Esophagus muscularis mucosa (tissue), 4 donors: ENCODE data around the gene ARID1B. TPM values are rescaled to one million over a fixed set of nuclear protein-coding genes. Genes with fewer than 3 reads are reported as not detected.

ENCODE experiments used
- DNase-seq: peaks from one replicate; pipeline ENCODE4 v3.0.0-alpha.2; 2017; ENCODE audit errors: extremely low spot score
- H3K27ac ChIP-seq, 4 donors: fragments of 200-600 bp; sonication (generic); replicated peaks in 1 of 4; 1 replicate in 3 of 4; 2 replicates in 1 of 4; pipeline ENCODE4 v1.5.1; 2016 to 2019; ENCODE audit warnings: mild to moderate bottlenecking in 1 of 4
- H3K27me3 ChIP-seq, 4 donors: fragments of 200-600 bp; sonication (generic); one replicate each; pipeline versions ENCODE4 v1.5.1 to v1.6.0; 2016 to 2019
- H3K36me3 ChIP-seq, 4 donors: fragments of 200-600 bp; sonication (generic); one replicate each; pipeline ENCODE4 v1.5.1; 2016 to 2019
- H3K4me1 ChIP-seq, 4 donors: fragments of 200-600 bp; sonication (generic); one replicate each; pipeline ENCODE4 v1.5.1; 2016 to 2019
- H3K4me3 ChIP-seq, 4 donors: fragments of 200-600 bp; sonication (generic); 1 replicate in 2 of 4; 2 replicates in 2 of 4; pipeline ENCODE4 v1.5.1; 2016 to 2019; ENCODE audit warnings: mild to moderate bottlenecking in 4 of 4, moderate library complexity in 1 of 4
- H3K9me3 ChIP-seq, 4 donors: fragments of 200-600 bp; sonication (generic); 1 replicate in 3 of 4; 2 replicates in 1 of 4; pipeline ENCODE4 v1.5.1; 2016 to 2019
- EP300 ChIP-seq: sonication (generic); formaldehyde crosslinking; IDR thresholded peaks from one replicate; pipeline ENCODE4 v1.6.1; 2017; ENCODE audit warnings: antibody characterized with exemption
- POLR2A ChIP-seq: fragments of 450-650 bp; IDR thresholded peaks from one replicate; pipeline ENCODE4 v1.6.1; 2017; ENCODE audit warnings: antibody characterized with exemption, moderate library complexity, mild to moderate bottlenecking, low read depth
- POLR2AphosphoS5 ChIP-seq, 2 donors: sonication (generic); formaldehyde crosslinking; IDR thresholded peaks; one replicate each; pipeline ENCODE4 v1.6.1; 2017; ENCODE audit warnings: antibody characterized with exemption in 2 of 2
- WGBS: methylation state at CpG from one replicate; pipeline ENCODE4 v1.1.5; 2018; 5-methylcytosine and 5-hydroxymethylcytosine counted together
- intact Hi-C: fragments of 100-400 bp; cut with DNase I; formaldehyde crosslinking; loops from one replicate; pipeline ENCODE4 v1.15.1; 2023
- total RNA-seq, 4 donors: library from RNA; depleted of rRNA; stranded (reverse); fragments of >200 nt; gene quantifications; one replicate each; pipeline versions ENCODE4 v1.1.0 to v1.2.1, GENCODE V29; 2016
- TF ChIP-seq, protein P1 (sequence below), 3 experiments: fragments of 200-600 bp in 2 of 3; fragments of 450-650 bp in 1 of 3; sonication (generic) in 2 of 3; IDR thresholded peaks; one replicate each; pipeline ENCODE4 v1.5.1; 2017 to 2019; ENCODE audit warnings: antibody characterized with exemption in 3 of 3, mild to moderate bottlenecking in 2 of 3, moderate library complexity in 1 of 3

The ARID1B gene
- total RNA-seq, 4 donors from 2014 or later: 55.0 to 87.2 (median 72.7) TPM

DNA sequence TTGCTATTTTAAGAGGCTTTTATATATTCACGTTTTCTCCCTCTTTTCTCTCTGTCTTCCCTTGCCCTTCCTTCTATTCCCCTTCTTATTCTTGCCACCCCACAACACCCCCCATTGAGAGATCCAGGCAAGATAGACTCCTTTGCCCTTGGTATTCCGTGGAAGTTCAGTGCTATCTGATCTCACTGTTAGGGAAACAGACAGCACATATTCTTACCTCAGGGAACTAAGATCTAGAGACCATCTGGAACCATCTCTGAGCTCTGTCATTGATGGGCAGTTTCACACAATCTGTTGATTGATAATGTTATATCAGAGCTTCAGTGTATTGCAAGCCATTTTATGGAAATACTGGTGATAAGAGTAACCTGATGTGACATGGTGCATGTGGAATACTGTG is 228.8 kb downstream of the ARID1B start:
- no peak for DNase-seq
- TF ChIP-seq EP300: no peak
- no peak for TF ChIP-seq POLR2AphosphoS5 (IDR thresholded peaks at IDR 0.05)
- peaks cover 0 to 19% (median 10%) of the 10 kb centered on the region in 4 donors for H3K4me1 ChIP-seq
- WGBS: 47% methylated on average over 2 of the region's 2 CpGs
- H3K27ac ChIP-seq: no peak overlapping the region
- H3K36me3 ChIP-seq: no peaks in the 10 kb centered on the region
- H3K27me3 ChIP-seq: no peaks in the 10 kb centered on the region
- H3K9me3 ChIP-seq: no peaks in the 10 kb centered on the region
- intact Hi-C loops: no loop called here
- no peak overlapping the region for H3K4me3 ChIP-seq

DNA sequence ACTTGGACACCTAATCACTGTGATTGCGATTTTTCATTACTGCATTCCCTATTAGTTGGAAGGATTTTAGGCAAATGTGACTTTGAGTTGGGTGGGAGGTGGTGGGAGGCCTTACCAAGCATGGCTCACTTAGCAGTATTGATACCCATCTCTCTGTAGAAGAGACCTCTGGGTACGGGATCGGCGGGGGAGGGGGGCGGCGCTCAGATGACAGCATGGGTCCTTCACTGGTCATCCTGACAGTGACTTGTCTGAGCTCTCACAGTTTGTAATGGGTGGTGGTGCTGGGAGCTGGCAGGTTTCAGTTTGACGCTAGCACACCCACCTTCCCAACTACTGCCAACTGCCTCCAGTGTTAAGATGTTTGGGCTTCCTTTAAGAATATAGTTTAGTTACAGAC is 231.4 kb downstream of the ARID1B start:
- Histone ChIP-seq H3K27me3 (no peaks in the 10 kb centered on the region), H3K4me1 (peaks cover 0 to 22% (median 10%) of the 10 kb centered on the region in 4 donors), H3K4me3 (no peak overlapping the region), H3K27ac (no peak overlapping the region), H3K36me3 (no peaks in the 10 kb centered on the region), H3K9me3 (no peaks in the 10 kb centered on the region)
- TF ChIP-seq POLR2A (no peak), EP300 (no peak), POLR2AphosphoS5 (IDR thresholded peaks at IDR 0.05) (no peak)
- TF ChIP-seq, protein P1, sequence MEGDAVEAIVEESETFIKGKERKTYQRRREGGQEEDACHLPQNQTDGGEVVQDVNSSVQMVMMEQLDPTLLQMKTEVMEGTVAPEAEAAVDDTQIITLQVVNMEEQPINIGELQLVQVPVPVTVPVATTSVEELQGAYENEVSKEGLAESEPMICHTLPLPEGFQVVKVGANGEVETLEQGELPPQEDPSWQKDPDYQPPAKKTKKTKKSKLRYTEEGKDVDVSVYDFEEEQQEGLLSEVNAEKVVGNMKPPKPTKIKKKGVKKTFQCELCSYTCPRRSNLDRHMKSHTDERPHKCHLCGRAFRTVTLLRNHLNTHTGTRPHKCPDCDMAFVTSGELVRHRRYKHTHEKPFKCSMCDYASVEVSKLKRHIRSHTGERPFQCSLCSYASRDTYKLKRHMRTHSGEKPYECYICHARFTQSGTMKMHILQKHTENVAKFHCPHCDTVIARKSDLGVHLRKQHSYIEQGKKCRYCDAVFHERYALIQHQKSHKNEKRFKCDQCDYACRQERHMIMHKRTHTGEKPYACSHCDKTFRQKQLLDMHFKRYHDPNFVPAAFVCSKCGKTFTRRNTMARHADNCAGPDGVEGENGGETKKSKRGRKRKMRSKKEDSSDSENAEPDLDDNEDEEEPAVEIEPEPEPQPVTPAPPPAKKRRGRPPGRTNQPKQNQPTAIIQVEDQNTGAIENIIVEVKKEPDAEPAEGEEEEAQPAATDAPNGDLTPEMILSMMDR (IDR thresholded peaks at IDR 0.05): no peak
- intact Hi-C loops: no loop called here
- no peak for DNase-seq
- WGBS: 92% methylated on average over 7 of the region's 7 CpGs

DNA sequence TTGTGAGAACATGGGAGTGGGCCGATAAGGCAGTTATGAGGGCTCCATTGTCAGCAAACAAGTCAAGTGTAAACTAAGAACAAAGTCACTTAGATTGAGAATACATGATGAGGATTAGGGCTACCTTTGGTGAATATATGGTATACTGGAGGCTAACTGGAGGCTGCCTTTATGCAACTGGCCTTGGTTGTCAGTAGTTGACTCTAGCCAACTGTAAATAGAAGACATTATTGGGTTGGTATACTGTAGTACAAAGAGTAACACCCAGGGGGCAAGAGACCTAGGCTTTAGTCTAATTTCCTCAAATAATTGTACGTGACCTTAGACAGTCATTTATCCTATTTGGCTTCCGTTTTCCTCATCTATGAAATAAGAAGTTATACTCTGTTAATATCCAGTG is 235.2 kb downstream of the ARID1B start:
- 93% methylated on average over 3 of the region's 3 CpGs for WGBS
- peaks cover 0 to 13% (median 3%) of the 10 kb centered on the region in 4 donors for H3K4me1 ChIP-seq
- H3K27me3 ChIP-seq: no peaks in the 10 kb centered on the region
- TF ChIP-seq POLR2AphosphoS5 (IDR thresholded peaks at IDR 0.05): no peak
- no peak for TF ChIP-seq EP300
- no peak for TF ChIP-seq POLR2A
- TF ChIP-seq, protein P1 (IDR thresholded peaks at IDR 0.05): no peak
- DNase-seq: no peak
- no peaks in the 10 kb centered on the region for H3K9me3 ChIP-seq
- intact Hi-C loops: no loop called here
- no peak overlapping the region for H3K4me3 ChIP-seq
- no peaks in the 10 kb centered on the region for H3K36me3 ChIP-seq
- no peak overlapping the region for H3K27ac ChIP-seq

DNA sequence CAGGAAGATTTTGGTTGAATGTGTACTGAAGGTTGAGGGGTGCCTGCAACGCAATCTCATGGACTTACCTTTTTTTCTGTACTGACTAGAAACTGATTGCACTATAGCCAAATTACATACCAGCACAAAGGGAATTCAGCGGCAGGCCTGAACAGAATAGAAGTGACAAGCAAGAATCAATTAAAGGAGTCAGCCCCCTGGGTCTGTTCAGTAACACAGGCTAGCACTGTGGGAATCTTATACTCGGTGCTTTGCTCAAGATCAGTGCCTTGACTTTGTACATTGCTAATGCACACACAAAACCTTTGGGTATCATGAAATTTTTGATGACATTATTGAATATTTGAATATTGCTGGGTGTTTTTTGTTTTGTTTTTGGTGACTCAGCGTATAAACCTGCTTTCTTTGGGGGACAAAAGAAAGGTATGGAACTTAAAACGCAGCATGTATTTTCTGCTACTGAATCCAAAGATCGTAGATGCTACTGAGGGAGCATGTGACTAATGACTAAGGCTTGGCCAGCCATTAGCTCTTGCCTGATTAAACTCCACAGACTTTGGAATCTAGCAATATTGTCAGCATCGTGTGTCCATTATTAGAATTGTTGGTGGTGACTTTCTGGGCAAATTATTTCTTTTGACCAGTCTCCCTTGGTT is 236.6 kb downstream of the ARID1B start:
- H3K27ac ChIP-seq: no peak overlapping the region
- H3K4me1 ChIP-seq: peaks cover 0 to 25% (median 5%) of the 10 kb centered on the region in 4 donors
- TF ChIP-seq EP300 (no peak), POLR2AphosphoS5 (IDR thresholded peaks at IDR 0.05) (no peak), POLR2A (no peak)
- TF ChIP-seq, protein P1 (IDR thresholded peaks at IDR 0.05): no peak
- H3K36me3 ChIP-seq: no peaks in the 10 kb centered on the region
- 93% methylated on average over 7 of the region's 7 CpGs for WGBS
- no peak for DNase-seq
- no peaks in the 10 kb centered on the region for H3K27me3 ChIP-seq
- H3K4me3 ChIP-seq: no peak overlapping the region
- intact Hi-C loops: no loop called here
- H3K9me3 ChIP-seq: no peaks in the 10 kb centered on the region

DNA sequence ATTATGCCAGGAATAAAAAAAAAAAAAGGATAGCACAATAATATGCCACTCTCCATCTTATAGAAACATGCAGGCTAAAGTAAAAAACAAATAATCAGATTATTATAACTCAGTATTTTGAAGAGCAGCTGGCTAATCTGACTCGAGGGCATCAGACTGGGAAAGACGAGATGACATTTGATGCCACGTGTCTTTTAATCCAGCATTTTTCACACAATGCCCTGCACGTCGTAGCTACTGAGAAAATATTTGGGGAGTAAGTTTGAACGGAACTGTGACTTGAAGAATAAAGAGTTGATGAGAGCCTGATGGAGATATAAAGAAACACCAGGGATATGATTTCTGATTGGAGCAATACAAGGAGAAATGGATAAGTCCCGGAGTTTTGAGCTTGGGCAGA is 237.7 kb downstream of the ARID1B start:
- Histone ChIP-seq H3K27ac (no peak overlapping the region), H3K36me3 (no peaks in the 10 kb centered on the region), H3K4me1 (peaks cover 5 to 36% (median 15%) of the 10 kb centered on the region in 4 donors), H3K27me3 (no peaks in the 10 kb centered on the region), H3K4me3 (no peak overlapping the region), H3K9me3 (no peaks in the 10 kb centered on the region)
- 78% methylated on average over 7 of the region's 7 CpGs for WGBS
- intact Hi-C loops: no loop called here
- DNase-seq: no peak
- no peak for TF ChIP-seq POLR2AphosphoS5 (IDR thresholded peaks at IDR 0.05)
- TF ChIP-seq EP300: no peak
- TF ChIP-seq, protein P1 (IDR thresholded peaks at IDR 0.05): no peak
- TF ChIP-seq POLR2A: no peak
